ENCODE data around the gene TNFAIP8. TPM values are rescaled to one million over a fixed set of nuclear protein-coding genes. Genes with fewer than 3 reads are reported as not detected.
"Not testable (repeated sequence)": the region's sequence is repeated elsewhere in the genome, so short reads cannot be mapped to it uniquely, and the experiment has no call there.

The TNFAIP8 gene
- total and polyA plus RNA-seq, 2 donors (not counting 1 experiment from before 2014, with no cell fraction given), result 67.3 to 109 TPM

GRCh38 chr5:119439140-119439631 lies 83.4 kb downstream of the TNFAIP8 start:
- peak overlapping the region; percentile 73 for H3K4me3 Mint-ChIP-seq
- H3K27me3 Mint-ChIP-seq, result no peaks in the 10 kb centered on the region
- POLR2A ChIA-PET, result no interaction called here
- H3K27ac ChIP-seq (ENCODE audit: low read length in 2 of 2), result peak overlapping the region; percentile 28 to 42
- no peaks in the 10 kb centered on the region for H3K27me3 ChIP-seq (replicated peaks in 1 of 4; ENCODE audit: control extremely low read depth in 1 of 4, control insufficient read depth in 3 of 4, insufficient read depth in 4 of 4, low read length in 3 of 4)
- peaks cover 14 to 20% of the 10 kb centered on the region in 2 donors for H3K4me1 ChIP-seq (ENCODE audit: control insufficient read depth in 2 of 2, insufficient read depth in 2 of 2, low read length in 2 of 2)
- no peaks in the 10 kb centered on the region for H3K79me2 ChIP-seq (ENCODE audit: control insufficient read depth, insufficient read depth, low read length)
- H3K9ac ChIP-seq (ENCODE audit: low read length), result peak overlapping the region; percentile 49
- TF ChIP-seq EZH2 (IDR thresholded peaks at IDR 0.05; ENCODE audit: borderline replicate concordance, insufficient read depth, low read depth, low read length, poor library complexity, severe bottlenecking) (no peak), CTCF (IDR thresholded peaks at IDR 0.05) (no peak)
- no peaks in the 10 kb centered on the region for H4K20me1 ChIP-seq (ENCODE audit: control insufficient read depth, insufficient read depth, low read length, poor library complexity, severe bottlenecking)
- peak overlapping the region; percentile 38 for H3K4me2 ChIP-seq (replicated peaks; ENCODE audit: low read depth, low read length, poor library complexity, severe bottlenecking)
- WGBS (ENCODE audit: insufficient coverage), result 52% methylated on average over 6 of the region's 8 CpGs
- peak overlapping the region; percentile 65 for H3K27ac Mint-ChIP-seq
- peaks cover 0 to 8% (median 4%) of the 10 kb centered on the region in 3 donors for H3K9me3 ChIP-seq (ENCODE audit: control extremely low read depth in 1 of 3, control insufficient read depth in 2 of 3, insufficient read depth in 1 of 3, low read length in 2 of 3)
- CTCF ChIA-PET, result interaction anchor here (1.5 to 3.4 kb wide), 3 partner anchors 19 to 451 kb away, joined by 3 to 9 read pairs (median 5); partner anchors contain the start of gene DTWD2
- ATAC-seq (ENCODE audit: low read depth) (peak; percentile 31), DNase-seq (no peak)
- H3K4me1 Mint-ChIP-seq, result peaks cover 27% of the 10 kb centered on the region
- intact Hi-C loops (cut with micrococcal nuclease), result no loop called here
- H3K4me3 ChIP-seq (ENCODE audit: control extremely low read depth in 1 of 5, extremely low read depth in 1 of 5, insufficient read depth in 1 of 5, low read depth in 2 of 5, low read length in 4 of 5), result peak overlapping the region in 4 of 5 experiments; percentile 12 to 59 (median 49)
- no peaks in the 10 kb centered on the region for H3K36me3 ChIP-seq (replicated peaks in 1 of 2; ENCODE audit: control extremely low read depth in 1 of 2, control insufficient read depth in 1 of 2, extremely low read depth in 1 of 2, insufficient read depth in 2 of 2, low read length in 1 of 2)
- H3K9me3 Mint-ChIP-seq (ENCODE audit: insufficient read depth), result peaks cover 1% of the 10 kb centered on the region
- H2AFZ ChIP-seq (ENCODE audit: insufficient read depth, low read depth, low read length, poor library complexity, severe bottlenecking), result peak overlapping the region; percentile 8

DNA sequence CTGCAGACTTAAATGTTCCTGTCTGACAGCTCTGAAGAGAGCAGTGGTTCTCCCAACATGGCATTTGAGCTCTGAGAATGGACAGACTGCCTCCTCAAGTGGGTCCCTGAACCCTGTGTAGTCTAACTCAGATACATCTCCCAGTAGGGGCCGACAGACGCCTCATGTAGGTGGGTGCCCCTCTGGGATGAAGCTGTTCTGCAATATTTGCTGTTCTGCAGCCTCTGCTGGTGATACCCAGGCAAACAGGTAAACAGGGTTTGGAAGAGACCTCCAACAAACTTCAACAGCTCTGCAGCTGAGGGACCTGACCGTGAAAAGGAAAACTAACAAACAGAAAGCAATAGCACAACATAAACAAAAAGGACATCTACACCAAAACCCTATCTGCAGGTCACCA lies 83.8 kb downstream of the TNFAIP8 start:
- intact Hi-C loops (cut with micrococcal nuclease); H3K4me2 ChIP-seq (replicated peaks; ENCODE audit: low read depth, low read length, poor library complexity, severe bottlenecking): not testable (repeated sequence)
- H3K27ac Mint-ChIP-seq, result peak overlapping the region; percentile 65

DNA sequence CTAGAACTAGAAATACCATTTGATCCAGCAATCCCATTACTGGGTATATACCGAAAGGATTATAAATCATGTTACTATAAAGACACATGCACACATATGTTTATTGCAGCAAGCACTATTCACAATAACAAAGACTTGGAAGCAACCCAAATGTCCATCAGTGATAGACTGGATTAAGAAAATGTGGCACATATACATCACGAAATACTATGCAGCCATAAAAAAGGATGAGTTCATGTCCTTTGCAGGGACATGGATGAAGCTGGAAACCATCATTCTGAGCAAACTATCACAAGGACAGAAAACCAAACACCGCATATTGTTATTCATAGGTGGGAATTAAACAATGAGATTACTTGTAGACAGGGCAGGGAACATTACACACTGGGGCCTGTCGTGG lies 88.8 kb downstream of the TNFAIP8 start:
- H3K9me3 Mint-ChIP-seq (ENCODE audit: insufficient read depth); H3K4me3 Mint-ChIP-seq; H3K4me1 Mint-ChIP-seq; H3K9ac ChIP-seq (ENCODE audit: low read length); H3K4me2 ChIP-seq (replicated peaks; ENCODE audit: low read depth, low read length, poor library complexity, severe bottlenecking); DNase-seq; H2AFZ ChIP-seq (ENCODE audit: insufficient read depth, low read depth, low read length, poor library complexity, severe bottlenecking); H3K79me2 ChIP-seq (ENCODE audit: control insufficient read depth, insufficient read depth, low read length); H3K27me3 Mint-ChIP-seq; H4K20me1 ChIP-seq (ENCODE audit: control insufficient read depth, insufficient read depth, low read length, poor library complexity, severe bottlenecking); H3K36me3 ChIP-seq (replicated peaks in 1 of 2; ENCODE audit: control extremely low read depth in 1 of 2, control insufficient read depth in 1 of 2, extremely low read depth in 1 of 2, insufficient read depth in 2 of 2, low read length in 1 of 2); H3K27ac ChIP-seq (ENCODE audit: low read length in 2 of 2); H3K4me3 ChIP-seq (ENCODE audit: control extremely low read depth in 1 of 5, extremely low read depth in 1 of 5, insufficient read depth in 1 of 5, low read depth in 2 of 5, low read length in 4 of 5); H3K27me3 ChIP-seq (replicated peaks in 1 of 4; ENCODE audit: control extremely low read depth in 1 of 4, control insufficient read depth in 3 of 4, insufficient read depth in 4 of 4, low read length in 3 of 4); H3K4me1 ChIP-seq (ENCODE audit: control insufficient read depth in 2 of 2, insufficient read depth in 2 of 2, low read length in 2 of 2); H3K9me3 ChIP-seq (ENCODE audit: control extremely low read depth in 1 of 3, control insufficient read depth in 2 of 3, insufficient read depth in 1 of 3, low read length in 2 of 3); intact Hi-C loops (cut with micrococcal nuclease); CTCF ChIA-PET; ATAC-seq (ENCODE audit: low read depth); H3K27ac Mint-ChIP-seq; POLR2A ChIA-PET: not testable (repeated sequence)
- WGBS (ENCODE audit: insufficient coverage), result no CpG with 5 or more reads among the region's 4 CpGs

More for the DNA sequence above, 83.8 kb downstream of the TNFAIP8 start:
- H3K4me3 ChIP-seq (ENCODE audit: control extremely low read depth in 1 of 5, extremely low read depth in 1 of 5, insufficient read depth in 1 of 5, low read depth in 2 of 5, low read length in 4 of 5), result peak overlapping the region in 2 of 5 experiments; percentile 54 to 59
- H3K9me3 ChIP-seq (ENCODE audit: control extremely low read depth in 1 of 3, control insufficient read depth in 2 of 3, insufficient read depth in 1 of 3, low read length in 2 of 3); ATAC-seq (ENCODE audit: low read depth); H4K20me1 ChIP-seq (ENCODE audit: control insufficient read depth, insufficient read depth, low read length, poor library complexity, severe bottlenecking); H3K9ac ChIP-seq (ENCODE audit: low read length); H3K9me3 Mint-ChIP-seq (ENCODE audit: insufficient read depth); H3K36me3 ChIP-seq (replicated peaks in 1 of 2; ENCODE audit: control extremely low read depth in 1 of 2, control insufficient read depth in 1 of 2, extremely low read depth in 1 of 2, insufficient read depth in 2 of 2, low read length in 1 of 2); H2AFZ ChIP-seq (ENCODE audit: insufficient read depth, low read depth, low read length, poor library complexity, severe bottlenecking); H3K79me2 ChIP-seq (ENCODE audit: control insufficient read depth, insufficient read depth, low read length); H3K27ac ChIP-seq (ENCODE audit: low read length in 2 of 2); DNase-seq; H3K27me3 ChIP-seq (replicated peaks in 1 of 4; ENCODE audit: control extremely low read depth in 1 of 4, control insufficient read depth in 3 of 4, insufficient read depth in 4 of 4, low read length in 3 of 4); H3K27me3 Mint-ChIP-seq; POLR2A ChIA-PET: not testable (repeated sequence)
- Mint-ChIP-seq H3K4me1 (peaks cover 23% of the 10 kb centered on the region), H3K4me3 (peak overlapping the region; percentile 73)
- 100% methylated on average over 1 of the region's 3 CpGs for WGBS (ENCODE audit: insufficient coverage)
- CTCF ChIA-PET, result interaction anchor here (1.5 to 3.4 kb wide), 3 partner anchors 19 to 451 kb away, joined by 3 to 9 read pairs (median 5); partner anchors contain the start of gene DTWD2
- H3K4me1 ChIP-seq (ENCODE audit: control insufficient read depth in 2 of 2, insufficient read depth in 2 of 2, low read length in 2 of 2), result peaks cover 14 to 20% of the 10 kb centered on the region in 2 donors
